ENCODE measurements around the gene KIF26A. TPM values are rescaled to one million over a fixed set of nuclear protein-coding genes. Genes with fewer than 3 reads are reported as not detected.

Gene KIF26A
- total RNA-seq, 4 donors from 2014 or later: 3.7 to 5.3 (median 4.5) TPM

GRCh38 chr14:104159990-104160389 is 21.6 kb downstream of the KIF26A start:
- intact Hi-C loops (cut with DNase I; ENCODE audit: low total_unique reads): no loop called here
- WGBS, 2 donors: 92 to 93% methylated on average over 7 to 9 of the region's 9 CpGs
- TF ChIP-seq CTCF (IDR thresholded peaks at IDR 0.05): no peak
- TF ChIP-seq POLR2A (IDR thresholded peaks at IDR 0.05): no peak
- no peak for DNase-seq (ENCODE audit: low spot score in 2 of 2)
- no peak overlapping the region for H3K4me3 ChIP-seq (ENCODE audit: low read depth, poor library complexity, severe bottlenecking)

- H3K4me3 ChIP-seq (ENCODE audit: low read depth, poor library complexity, severe bottlenecking): no peak overlapping the region
- 73 to 78% methylated on average over 19 to 23 of the region's 23 CpGs for WGBS, 2 donors
- DNase-seq (ENCODE audit: low spot score in 2 of 2): no peak
- intact Hi-C loops (cut with DNase I; ENCODE audit: low total_unique reads): no loop called here
- TF ChIP-seq POLR2A (IDR thresholded peaks at IDR 0.05) (no peak), CTCF (IDR thresholded peaks at IDR 0.05) (no peak)
Measured at GRCh38 chr14:104161602-104162367, 23.4 kb downstream of the KIF26A start.

- no peak for DNase-seq (ENCODE audit: low spot score in 2 of 2)
- intact Hi-C loops (cut with DNase I; ENCODE audit: low total_unique reads): no loop called here
- TF ChIP-seq POLR2A (IDR thresholded peaks at IDR 0.05) (no peak), CTCF (IDR thresholded peaks at IDR 0.05) (no peak)
- WGBS, 2 donors: 81 to 93% methylated on average over 3 to 9 of the region's 9 CpGs
- H3K4me3 ChIP-seq (ENCODE audit: low read depth, poor library complexity, severe bottlenecking): no peak overlapping the region
Measured at GRCh38 chr14:104162495-104162894, 24.1 kb downstream of the KIF26A start.

GRCh38 chr14:104163541-104163940 is 25.2 kb downstream of the KIF26A start:
- no peak overlapping the region for H3K4me3 ChIP-seq (ENCODE audit: low read depth, poor library complexity, severe bottlenecking)
- DNase-seq (ENCODE audit: low spot score in 2 of 2): no peak
- no peak for TF ChIP-seq CTCF (IDR thresholded peaks at IDR 0.05)
- TF ChIP-seq POLR2A (IDR thresholded peaks at IDR 0.05): no peak
- intact Hi-C loops (cut with DNase I; ENCODE audit: low total_unique reads): no loop called here
- 50 to 77% methylated on average over 3 to 19 of the region's 21 CpGs for WGBS, 2 donors

GRCh38 chr14:104164041-104164440 is 25.7 kb downstream of the KIF26A start:
- intact Hi-C loops (cut with DNase I; ENCODE audit: low total_unique reads): no loop called here
- H3K4me3 ChIP-seq (ENCODE audit: low read depth, poor library complexity, severe bottlenecking): no peak overlapping the region
- no peak for TF ChIP-seq CTCF (IDR thresholded peaks at IDR 0.05)
- no peak for TF ChIP-seq POLR2A (IDR thresholded peaks at IDR 0.05)
- WGBS, 2 donors: 74 to 78% methylated on average over 22 to 23 of the region's 23 CpGs
- no peak for DNase-seq (ENCODE audit: low spot score in 2 of 2)

GRCh38 chr14:104164512-104164911 is 26.1 kb downstream of the KIF26A start:
- no peak for DNase-seq (ENCODE audit: low spot score in 2 of 2)
- 80 to 83% methylated on average over 8 to 9 of the region's 9 CpGs for WGBS, 2 donors

More at GRCh38 chr14:104164512-104164911, 26.1 kb downstream of the KIF26A start:
- intact Hi-C loops (cut with DNase I; ENCODE audit: low total_unique reads): no loop called here
- no peak for TF ChIP-seq CTCF (IDR thresholded peaks at IDR 0.05)
- TF ChIP-seq POLR2A (IDR thresholded peaks at IDR 0.05): no peak
- no peak overlapping the region for H3K4me3 ChIP-seq (ENCODE audit: low read depth, poor library complexity, severe bottlenecking)

Data from lower leg skin (tissue), 4 donors.